HG03354 (cell line): ENCODE data around the gene ENTPD5.
"Not testable (repeated sequence)": the region's sequence is repeated elsewhere in the genome, so short reads cannot be mapped to it uniquely, and the experiment has no call there.

Experiments
- ATAC-seq: cut with Tn5 transposase; IDR thresholded peaks from one replicate; pipeline ENCODE4 v1.9.1; 2021; ENCODE audit warnings: mild to moderate bottlenecking; ENCODE audit not compliant: unreplicated experiment, poor library complexity, severe bottlenecking

The ENTPD5 gene

GRCh38 chr14:74008843-74009499, 10.1 kb downstream of the ENTPD5 start:
- no peak for ATAC-seq

- ATAC-seq = not testable (repeated sequence)
Measured at GRCh38 chr14:74005664-74006063, 13.4 kb downstream of the ENTPD5 start.

GRCh38 chr14:73998726-73999125, 20.4 kb downstream of the ENTPD5 start:
- no peak for ATAC-seq

- no peak for ATAC-seq
Measured at GRCh38 chr14:73997944-73998447, 21.1 kb downstream of the ENTPD5 start.

DNA sequence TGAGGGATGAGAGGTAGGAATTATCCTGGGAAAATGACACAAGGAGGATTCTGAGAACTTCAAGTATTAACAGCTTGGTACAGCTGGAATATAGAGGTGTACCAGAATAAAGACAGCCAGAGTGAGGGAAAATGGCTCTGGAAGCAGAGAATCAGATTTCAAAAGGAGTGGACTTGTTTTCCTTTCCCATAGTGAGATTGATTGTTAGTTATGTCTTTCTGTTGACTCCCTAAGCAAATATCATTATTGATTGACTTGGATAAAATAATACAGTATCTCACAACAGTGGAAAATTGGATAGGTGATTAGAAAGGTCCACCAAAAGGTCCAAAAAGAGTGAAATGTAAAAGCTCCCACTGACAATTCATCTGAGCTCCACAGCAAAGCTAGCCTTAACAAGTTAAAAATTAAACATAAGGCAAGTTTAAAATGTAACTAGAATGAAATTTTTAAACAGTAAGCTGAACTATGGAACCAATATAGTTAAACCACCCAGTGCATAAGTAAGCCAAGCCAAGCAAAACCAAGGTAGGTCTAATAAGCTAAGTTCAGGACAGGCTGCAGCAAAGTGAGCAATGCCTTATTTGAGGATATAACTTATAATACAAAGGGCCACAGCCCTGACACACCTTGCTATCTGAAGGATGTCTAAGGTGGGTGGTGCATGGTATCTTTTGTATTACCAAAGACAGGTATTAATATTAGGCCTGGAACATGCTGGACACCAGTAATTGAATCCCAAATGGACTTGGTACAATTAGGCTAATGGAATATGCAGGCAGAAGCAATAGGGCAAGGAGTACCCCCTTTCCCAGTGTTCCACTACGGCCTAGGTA, 21.8 kb downstream of the ENTPD5 start:
- ATAC-seq = no peak

- no peak for ATAC-seq
Measured at GRCh38 chr14:73996731-73997107, 22.4 kb downstream of the ENTPD5 start.

GRCh38 chr14:73995977-73996378, 23.1 kb downstream of the ENTPD5 start:
- no peak for ATAC-seq

DNA sequence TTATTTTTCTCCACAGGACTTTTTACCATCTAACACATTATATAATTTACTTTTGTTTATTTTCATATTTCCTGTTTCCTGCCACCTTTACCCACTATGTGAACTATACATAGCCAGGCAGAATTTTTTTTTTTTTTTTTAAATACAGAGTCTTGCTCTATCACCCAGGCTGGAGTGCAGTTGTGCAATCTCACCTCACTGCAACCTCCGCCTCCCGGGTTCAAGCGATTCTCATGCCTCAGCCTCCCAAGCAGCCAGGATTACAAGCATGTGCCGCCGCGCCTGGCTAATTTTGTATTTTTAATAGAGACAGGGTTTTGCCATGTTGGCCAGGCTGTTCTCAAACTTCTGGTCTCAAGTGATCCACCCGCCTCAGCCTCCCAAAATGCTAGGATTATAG, 24.2 kb downstream of the ENTPD5 start:
- ATAC-seq = not testable (repeated sequence)

DNA sequence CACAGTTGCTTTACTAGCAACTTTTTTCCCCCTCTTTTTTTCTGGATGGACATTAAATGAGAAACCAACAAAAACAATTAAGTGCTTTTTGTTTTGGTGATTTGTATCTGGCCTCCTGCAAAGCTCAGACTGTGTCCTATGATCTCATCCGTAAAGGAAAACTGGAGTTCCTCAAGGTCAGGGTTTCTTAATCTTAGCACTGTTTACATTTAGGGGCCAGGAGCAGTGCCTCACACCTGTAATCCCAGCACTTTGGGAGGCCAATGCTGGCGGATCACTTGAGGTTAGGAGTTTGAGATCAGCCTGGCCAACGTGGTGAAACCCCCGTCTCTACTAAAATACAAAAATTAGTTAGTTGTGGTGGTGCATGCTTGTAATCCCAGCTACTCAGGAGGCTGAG, 28.0 kb downstream of the ENTPD5 start:
- no peak for ATAC-seq

GRCh38 chr14:73988656-73989055, 30.4 kb downstream of the ENTPD5 start:
- ATAC-seq = not testable (repeated sequence)

DNA sequence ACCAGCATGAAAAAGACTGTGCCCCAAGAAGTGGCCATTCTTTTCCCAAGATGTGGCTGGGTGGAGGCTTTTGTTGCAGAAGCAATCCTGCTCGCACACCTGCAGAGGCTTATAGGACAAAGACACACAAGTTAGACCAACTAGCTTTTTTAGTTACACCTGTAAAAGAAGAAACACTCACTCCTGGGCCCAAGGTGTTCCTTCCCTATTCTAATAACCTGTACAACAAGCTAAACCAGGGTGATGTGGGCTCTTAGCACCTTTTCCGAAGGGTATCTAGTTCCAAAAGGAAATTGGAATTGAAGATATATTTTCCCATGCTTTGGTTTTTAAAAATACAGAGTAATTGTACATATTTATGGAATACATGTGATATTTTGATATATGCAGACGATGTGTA, 31.0 kb downstream of the ENTPD5 start:
- ATAC-seq = no peak

DNA sequence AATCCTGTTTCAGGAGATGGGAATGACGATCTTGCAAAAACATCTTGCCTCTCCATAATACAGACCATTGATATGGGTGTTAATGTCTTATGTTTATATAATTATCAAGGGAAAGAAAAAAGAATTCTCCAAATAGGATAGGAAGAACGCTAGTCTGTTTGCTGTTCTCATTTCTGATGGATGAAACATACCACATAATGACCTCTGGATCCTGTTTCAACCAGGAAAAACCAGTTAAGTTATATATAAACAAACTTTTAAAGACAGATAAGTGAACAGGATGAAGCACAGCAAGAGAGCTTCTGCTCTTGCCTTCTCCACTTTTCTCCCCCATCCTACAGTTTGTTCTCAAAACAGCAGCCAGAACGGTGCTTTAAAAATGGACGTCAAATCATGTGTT, 41.2 kb downstream of the ENTPD5 start:
- no peak for ATAC-seq

- ATAC-seq = no peak
Measured at GRCh38 chr14:73976125-73976524, 43.0 kb downstream of the ENTPD5 start.

GRCh38 chr14:73973497-73973896, 45.6 kb downstream of the ENTPD5 start:
- no peak for ATAC-seq

DNA sequence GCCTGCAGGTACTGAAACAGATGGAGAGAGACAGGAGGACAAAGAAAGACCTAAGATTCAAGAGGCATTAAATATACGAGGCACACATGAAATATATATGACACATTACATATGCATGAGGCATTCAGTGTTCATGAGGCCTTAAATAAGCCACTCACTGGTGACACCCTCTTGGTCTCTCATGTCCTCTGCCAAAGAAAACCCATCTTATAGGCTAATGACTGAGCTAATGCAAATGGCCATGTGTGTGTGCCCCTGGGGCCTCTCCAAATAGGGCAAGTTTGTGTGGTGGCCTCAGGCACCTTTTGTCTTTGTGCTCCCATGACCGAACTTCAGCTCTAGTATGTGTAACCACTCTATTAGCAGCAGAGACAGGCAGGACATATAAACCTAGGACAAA, 50.2 kb downstream of the ENTPD5 start:
- ATAC-seq = no peak

DNA sequence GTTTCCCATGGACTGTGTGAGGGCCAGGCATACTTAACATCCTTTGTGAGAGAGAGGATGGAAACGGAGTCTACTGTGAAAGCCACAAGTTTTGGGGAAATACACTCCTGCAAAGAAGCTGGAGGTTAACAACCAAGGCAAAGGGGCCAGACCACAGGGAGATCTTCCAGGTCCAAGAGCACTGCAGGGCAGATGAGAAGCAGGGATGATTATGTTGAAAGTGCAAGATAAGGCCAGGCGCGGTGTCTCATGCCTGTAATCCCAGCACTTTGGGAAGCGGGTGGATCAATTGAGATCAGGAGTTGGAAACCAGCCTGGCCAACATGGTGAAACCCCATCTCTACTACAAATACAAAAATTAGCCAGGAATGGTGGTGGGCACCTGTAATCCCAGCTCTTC, 53.9 kb downstream of the ENTPD5 start:
- ATAC-seq = no peak

- ATAC-seq = no peak
Measured at GRCh38 chr14:73961192-73961591, 57.9 kb downstream of the ENTPD5 start.

DNA sequence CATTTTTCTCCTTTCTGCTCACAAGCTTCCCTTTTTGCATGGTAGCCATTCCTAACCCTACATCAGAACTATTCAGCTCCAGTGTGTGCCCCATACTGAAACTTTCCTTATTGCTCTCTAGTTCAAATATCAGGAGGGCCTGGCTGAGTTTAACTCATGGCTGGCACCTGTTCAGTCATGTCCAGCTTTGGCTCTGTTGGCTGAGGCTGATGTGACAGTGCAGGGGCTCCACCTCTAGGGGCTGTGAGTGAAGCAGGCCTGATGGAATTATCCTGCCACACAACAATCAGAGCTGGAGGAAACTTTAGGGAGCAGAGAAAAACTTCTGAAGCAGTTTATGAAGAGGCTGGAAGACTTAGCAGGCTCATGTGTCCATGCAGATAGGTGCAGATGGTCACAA, 60.5 kb downstream of the ENTPD5 start:
- no peak for ATAC-seq

GRCh38 chr14:73955674-73956073, 63.4 kb downstream of the ENTPD5 start:
- no peak for ATAC-seq

- no peak for ATAC-seq
Measured at GRCh38 chr14:73953731-73954130, 65.4 kb downstream of the ENTPD5 start.
